Measurements from ENCODE around the gene ZNF782.
A peak's percentile ranks its signal among the peaks of the same experiment; 100 is the strongest.

ZNF782 gene

GRCh38 chr9:96856363-96857286, 2.3 kb upstream of the ZNF782 start:
- H3K9ac ChIP-seq (ENCODE audit: low read depth, low read length) = no peak overlapping the region
- peaks cover 30% of the 10 kb centered on the region for H3K4me1 ChIP-seq (ENCODE audit: insufficient read depth, low read length)
- H3K36me3 ChIP-seq (ENCODE audit: insufficient read depth, low read length) = 0 out of 2 replicates have a peak, but pooled peaks cover 5% of the 10 kb centered on the region
- no peak overlapping the region for H3K4me2 ChIP-seq (ENCODE audit: insufficient read depth, low read length)
- peaks cover 21% of the 10 kb centered on the region for H3K79me2 ChIP-seq (ENCODE audit: insufficient read depth, low read length)
- no peaks in the 10 kb centered on the region for H3K9me3 ChIP-seq (ENCODE audit: insufficient read depth, low read length, severe bottlenecking)
- H3K27me3 ChIP-seq (ENCODE audit: insufficient read depth, low read length, poor library complexity) = no peaks in the 10 kb centered on the region
- no peak overlapping the region for H3K4me3 ChIP-seq (ENCODE audit: low read depth in 1 of 2, low read length in 2 of 2)
- 0 out of 2 replicates have a peak, but pooled peaks cover 5% of the 10 kb centered on the region for H4K20me1 ChIP-seq (ENCODE audit: insufficient read depth, low read length)
- no peak overlapping the region for H2AFZ ChIP-seq (ENCODE audit: low read depth, low read length)
- DNase-seq (peak; percentile 66), ATAC-seq (ENCODE audit: insufficient read depth, low read depth) (peak; percentile 75)
- H3K27ac ChIP-seq (ENCODE audit: low read length) = no peak overlapping the region
- peak; percentile 88 for TF ChIP-seq CTCF (IDR thresholded peaks at IDR 0.05; ENCODE audit: borderline replicate concordance, extremely low read depth, low read length, poor library complexity, severe bottlenecking)
- no peak for TF ChIP-seq EZH2 (IDR thresholded peaks at IDR 0.05; ENCODE audit: borderline replicate concordance, low read depth, low read length, severe bottlenecking)

GRCh38 chr9:96854651-96855273, 448 bp upstream of the ZNF782 start:
- Histone ChIP-seq H3K27me3 (ENCODE audit: insufficient read depth, low read length, poor library complexity) (no peaks in the 10 kb centered on the region), H3K36me3 (ENCODE audit: insufficient read depth, low read length) (0 out of 2 replicates have a peak, but pooled peaks cover 4% of the 10 kb centered on the region), H3K4me3 (ENCODE audit: low read depth in 1 of 2, low read length in 2 of 2) (peak overlapping the region; percentile 73 to 78), H3K4me2 (ENCODE audit: insufficient read depth, low read length) (peak overlapping the region; percentile 67), H4K20me1 (ENCODE audit: insufficient read depth, low read length) (0 out of 2 replicates have a peak, but pooled peaks cover 5% of the 10 kb centered on the region), H3K9me3 (ENCODE audit: insufficient read depth, low read length, severe bottlenecking) (no peaks in the 10 kb centered on the region), H3K9ac (ENCODE audit: low read depth, low read length) (peak overlapping the region; percentile 79), H2AFZ (ENCODE audit: low read depth, low read length) (peak overlapping the region; percentile 89), H3K79me2 (ENCODE audit: insufficient read depth, low read length) (peaks cover 34% of the 10 kb centered on the region), H3K27ac (ENCODE audit: low read length) (peak overlapping the region; percentile 76), H3K4me1 (ENCODE audit: insufficient read depth, low read length) (peaks cover 34% of the 10 kb centered on the region)
- DNase-seq (no peak), ATAC-seq (ENCODE audit: insufficient read depth, low read depth) (no peak)
- TF ChIP-seq CTCF (IDR thresholded peaks at IDR 0.05; ENCODE audit: borderline replicate concordance, extremely low read depth, low read length, poor library complexity, severe bottlenecking) (no peak), EZH2 (IDR thresholded peaks at IDR 0.05; ENCODE audit: borderline replicate concordance, low read depth, low read length, severe bottlenecking) (no peak)

GRCh38 chr9:96852676-96853075, 1.6 kb downstream of the ZNF782 start:
- DNase-seq = no peak
- H3K4me3 ChIP-seq (ENCODE audit: low read depth in 1 of 2, low read length in 2 of 2) = peak overlapping the region in 1 of 2 experiments; percentile 73; a peak in 3 of 4 replicates

More at GRCh38 chr9:96852676-96853075, 1.6 kb downstream of the ZNF782 start:
- Histone ChIP-seq H3K27me3 (ENCODE audit: insufficient read depth, low read length, poor library complexity) (no peaks in the 10 kb centered on the region), H3K4me2 (ENCODE audit: insufficient read depth, low read length) (peak overlapping the region; percentile 67), H3K9ac (ENCODE audit: low read depth, low read length) (peak overlapping the region; percentile 79; the same call in 1 of the 2 replicates), H3K27ac (ENCODE audit: low read length) (no peak overlapping the region), H2AFZ (ENCODE audit: low read depth, low read length) (no peak overlapping the region), H3K79me2 (ENCODE audit: insufficient read depth, low read length) (peaks cover 46% of the 10 kb centered on the region), H3K36me3 (ENCODE audit: insufficient read depth, low read length) (0 out of 2 replicates have a peak, but pooled peaks cover 4% of the 10 kb centered on the region), H4K20me1 (ENCODE audit: insufficient read depth, low read length) (0 out of 2 replicates have a peak, but pooled peaks cover 5% of the 10 kb centered on the region), H3K9me3 (ENCODE audit: insufficient read depth, low read length, severe bottlenecking) (no peaks in the 10 kb centered on the region), H3K4me1 (ENCODE audit: insufficient read depth, low read length) (peaks cover 34% of the 10 kb centered on the region)
- ATAC-seq (ENCODE audit: insufficient read depth, low read depth) = no peak
- TF ChIP-seq CTCF (IDR thresholded peaks at IDR 0.05; ENCODE audit: borderline replicate concordance, extremely low read depth, low read length, poor library complexity, severe bottlenecking) (no peak), EZH2 (IDR thresholded peaks at IDR 0.05; ENCODE audit: borderline replicate concordance, low read depth, low read length, severe bottlenecking) (no peak)

All from DND-41 (cell line).